ENCODE measurements around the gene PPIB.

PPIB gene

GRCh38 chr15:64157599-64158125 is 5.2 kb downstream of the PPIB start:
- DNase-seq = no peak

GRCh38 chr15:64156652-64157331 is 6.0 kb downstream of the PPIB start:
- DNase-seq = no peak

DNA sequence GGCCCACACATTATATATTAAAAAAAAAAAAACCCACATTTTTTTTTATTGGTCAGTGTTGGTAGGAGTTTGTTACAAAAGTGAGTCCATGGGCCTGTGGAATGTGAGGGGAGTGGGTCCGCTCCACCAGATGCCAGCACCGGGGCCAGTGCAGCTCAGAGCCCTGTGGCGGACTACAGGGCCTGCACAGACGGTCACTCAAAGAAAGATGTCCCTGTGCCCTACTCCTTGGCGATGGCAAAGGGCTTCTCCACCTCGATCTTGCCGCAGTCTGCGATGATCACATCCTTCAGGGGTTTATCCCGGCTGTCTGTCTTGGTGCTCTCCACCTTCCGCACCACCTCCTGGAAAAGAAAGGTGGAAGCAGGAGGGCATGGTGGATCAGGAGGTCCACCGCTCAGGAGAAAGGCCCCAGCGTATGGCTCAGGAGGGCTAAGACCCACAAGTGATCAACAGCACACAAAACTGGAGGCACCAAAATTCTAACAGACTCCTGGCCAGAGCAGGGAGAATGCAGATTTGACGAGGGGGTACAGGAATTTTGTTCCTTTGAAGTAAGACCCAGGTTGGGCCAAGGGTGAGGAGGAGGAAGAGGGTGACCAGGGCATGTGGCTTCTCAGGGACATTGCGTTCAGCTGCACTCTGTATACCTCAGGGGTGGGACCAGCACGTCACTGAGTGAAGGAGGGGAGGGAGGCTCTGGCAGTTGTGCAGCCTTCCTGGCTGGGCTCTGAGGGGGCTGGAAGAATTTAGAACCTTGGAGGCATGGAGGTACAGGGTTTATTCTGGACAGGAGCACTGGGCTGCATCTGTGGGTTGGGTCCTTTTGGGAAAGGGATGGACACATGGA is 6.8 kb downstream of the PPIB start:
- DNase-seq = no peak

DNA sequence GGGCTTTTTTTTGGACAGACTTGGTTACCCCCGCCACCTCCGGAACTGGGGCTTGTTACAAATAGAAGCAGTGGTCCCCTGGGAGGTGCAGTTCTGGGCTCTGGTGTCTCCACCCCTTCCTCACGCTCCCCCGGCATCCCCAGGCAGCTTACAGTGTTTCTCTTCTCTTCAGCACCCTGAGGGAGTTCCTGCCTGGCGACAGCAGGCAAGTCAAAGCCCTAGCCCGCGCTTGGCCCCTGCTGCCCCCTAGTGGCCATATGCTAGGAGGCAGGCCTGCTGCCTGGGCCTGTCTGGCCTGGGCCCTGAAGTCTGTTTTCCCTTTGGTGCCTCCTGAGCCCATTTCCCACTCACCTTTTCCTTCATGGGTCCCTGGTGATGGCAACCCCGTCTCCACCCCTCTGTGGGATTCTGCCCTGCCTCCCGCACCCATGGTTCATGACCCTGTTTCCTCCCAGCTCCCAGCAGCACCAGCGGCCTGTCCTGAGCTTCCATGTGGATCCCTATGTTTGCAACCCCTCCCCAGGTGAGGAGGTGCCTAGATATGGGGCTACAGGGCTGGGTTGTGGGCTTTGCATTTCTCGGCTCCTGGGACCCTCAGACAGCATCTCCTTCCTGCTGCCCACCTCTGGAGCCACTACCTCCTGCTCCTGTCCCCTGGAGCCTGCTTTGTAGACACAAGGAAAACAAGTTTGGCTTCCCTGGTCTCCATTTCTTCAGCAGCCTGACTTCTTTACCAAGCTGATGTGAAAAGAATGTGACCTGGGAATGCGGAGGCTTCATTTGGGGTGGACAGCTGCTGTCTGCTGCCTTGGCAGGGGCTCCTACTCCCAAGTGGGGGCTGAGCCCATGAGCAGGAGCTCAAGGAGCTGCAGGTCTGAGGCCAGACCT is 9.1 kb downstream of the PPIB start:
- peak; percentile 92 for DNase-seq

DNA sequence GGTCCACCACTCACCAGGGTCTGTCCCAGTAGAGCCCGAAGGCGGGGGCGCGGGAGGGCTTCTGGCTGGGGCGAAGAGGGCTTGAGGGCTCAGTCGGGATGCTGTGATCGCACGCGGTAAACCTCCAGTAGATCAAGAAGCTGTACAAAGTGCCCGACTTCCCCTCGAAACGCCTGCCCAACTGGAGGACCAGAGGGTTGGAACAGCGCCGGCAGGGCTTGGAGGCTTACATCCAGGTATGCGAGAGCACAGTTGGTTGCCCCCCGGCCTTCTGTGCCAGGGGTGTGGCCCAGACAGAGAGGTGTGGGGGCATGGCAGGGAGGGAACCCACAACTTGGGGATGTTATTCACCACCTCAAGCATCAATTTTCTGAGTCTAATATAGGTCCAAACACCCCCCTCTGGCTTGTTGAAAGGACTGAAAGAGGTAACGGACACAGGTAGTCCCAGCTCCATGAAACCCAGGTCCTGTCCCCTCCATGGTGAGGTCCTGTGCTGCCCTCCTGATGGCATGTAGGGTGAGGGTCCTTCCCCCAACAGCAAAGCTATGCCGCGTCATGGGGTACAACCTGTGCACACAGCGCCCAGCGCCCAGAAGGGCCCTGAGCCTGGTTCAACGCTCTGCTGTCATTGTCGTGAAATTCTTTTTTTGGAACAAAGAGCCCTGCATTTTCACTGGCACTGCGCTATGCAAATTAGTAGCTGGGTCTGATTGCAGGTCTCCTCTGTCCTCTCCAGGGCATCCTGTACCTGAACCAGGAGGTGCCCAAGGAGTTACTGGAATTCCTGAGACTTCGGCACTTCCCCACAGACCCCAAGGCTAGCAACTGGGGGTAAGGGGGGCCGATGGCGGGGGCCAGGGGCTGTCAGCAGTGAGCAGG is 10.1 kb downstream of the PPIB start:
- no peak for DNase-seq

- no peak for DNase-seq
These were observed 10.9 kb downstream of the PPIB start, which contains the start of gene SNX22 for GRCh38 chr15:64151727-64152506. TSS of gene SNX22 (plus strand) at chr15:64151731. CDS start at chr15:64151776, 45 bp downstream.

- no peak for DNase-seq
These were observed 12.8 kb downstream of the PPIB start for GRCh38 chr15:64149893-64150578.

DNA sequence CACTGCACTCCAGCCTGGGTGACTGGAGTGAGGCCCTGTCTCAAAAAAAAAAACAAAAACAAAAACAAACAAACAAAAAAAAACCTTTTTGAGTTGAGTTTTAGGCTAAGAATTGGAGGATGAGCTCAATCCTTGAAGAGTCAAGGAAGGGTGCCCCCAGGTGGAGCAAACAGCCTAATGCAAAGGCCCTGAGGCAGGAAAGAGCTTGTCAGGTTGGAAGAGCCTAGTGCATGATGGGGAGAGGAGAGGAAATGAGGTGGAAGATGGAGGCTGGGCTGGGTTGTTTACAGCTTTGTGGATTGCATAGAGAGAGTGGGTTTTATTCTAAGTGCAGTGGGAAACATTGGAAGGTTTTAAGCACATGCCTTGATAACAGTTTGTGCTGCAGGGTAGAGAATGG is 13.4 kb downstream of the PPIB start:
- no peak for DNase-seq

DNA sequence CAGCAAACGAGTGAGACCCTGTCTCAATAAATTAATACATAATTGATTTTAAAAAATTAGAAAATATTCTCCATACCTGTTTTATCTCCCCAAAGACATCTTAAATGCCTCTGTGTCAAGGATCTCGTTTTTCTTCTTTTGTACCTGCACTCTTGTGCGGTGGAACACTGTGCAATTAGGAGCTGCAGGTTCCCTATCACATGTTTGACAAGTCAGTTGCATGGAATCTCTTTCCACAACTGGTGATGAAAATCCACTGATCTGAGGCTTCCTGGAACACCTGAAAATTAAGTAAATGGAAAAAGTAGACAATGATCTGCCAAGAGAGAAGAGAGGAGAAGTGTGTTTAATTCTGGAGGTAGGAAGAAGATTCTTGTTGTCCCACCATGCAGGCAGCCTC is 14.2 kb downstream of the PPIB start:
- no peak for DNase-seq

DNA sequence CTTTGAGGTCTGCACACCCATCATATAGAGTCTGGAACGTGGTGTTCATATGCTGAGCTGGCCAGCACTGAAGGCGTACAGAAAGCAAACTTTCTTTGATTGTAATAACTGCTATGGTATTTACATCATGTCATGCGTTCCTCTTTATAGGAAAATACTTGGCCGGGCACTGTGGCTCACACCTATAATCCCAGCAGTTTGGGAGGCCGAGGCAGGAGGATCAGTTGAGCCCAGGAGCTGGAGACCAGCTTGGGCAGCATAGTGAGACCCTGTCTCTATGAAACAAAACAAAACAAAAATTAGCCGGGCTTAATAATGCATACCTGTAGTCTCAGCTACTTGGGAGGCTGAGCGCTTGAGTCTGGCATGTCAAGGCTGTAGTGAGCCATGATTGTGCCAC is 14.7 kb downstream of the PPIB start:
- no peak for DNase-seq

DNA sequence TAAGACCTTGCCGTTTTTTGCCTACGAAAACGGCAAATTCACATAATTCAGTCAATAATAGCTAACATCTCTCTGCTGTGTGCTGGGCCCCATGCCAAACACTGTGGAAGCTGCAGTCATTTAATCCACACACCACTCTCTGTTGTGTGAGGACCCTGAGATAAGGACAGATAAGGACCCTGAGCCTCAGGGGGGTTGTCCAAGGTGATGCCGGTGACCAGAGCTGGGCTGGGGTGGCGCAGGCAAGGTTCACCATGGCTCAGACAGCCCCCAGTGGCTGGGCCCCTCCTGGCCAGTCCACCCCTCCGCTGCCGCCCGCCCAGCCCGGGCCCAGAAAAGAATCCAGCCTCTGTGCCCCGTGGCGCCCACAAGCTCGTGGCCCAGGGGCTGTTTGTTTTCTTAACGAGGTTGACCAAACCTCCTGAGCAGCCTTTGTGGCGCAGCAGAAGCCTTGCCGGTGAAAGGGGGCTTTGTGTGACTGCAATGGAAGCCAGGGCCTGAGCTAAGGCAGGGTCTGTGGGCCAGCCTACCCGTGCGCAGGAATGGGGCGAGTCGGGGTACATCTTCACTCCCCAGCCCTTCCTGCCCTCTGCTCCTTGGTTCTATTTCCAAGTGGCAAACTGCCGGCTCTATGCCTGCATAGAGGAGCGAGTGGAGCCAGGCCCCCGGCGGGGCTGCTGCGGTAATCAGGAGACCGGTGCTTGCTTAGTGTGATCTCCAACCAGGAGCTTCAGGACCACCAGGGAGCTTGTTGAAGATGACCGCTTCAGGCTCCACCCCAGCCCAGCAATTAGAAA is 15.7 kb downstream of the PPIB start:
- DNase-seq = no peak

DNA sequence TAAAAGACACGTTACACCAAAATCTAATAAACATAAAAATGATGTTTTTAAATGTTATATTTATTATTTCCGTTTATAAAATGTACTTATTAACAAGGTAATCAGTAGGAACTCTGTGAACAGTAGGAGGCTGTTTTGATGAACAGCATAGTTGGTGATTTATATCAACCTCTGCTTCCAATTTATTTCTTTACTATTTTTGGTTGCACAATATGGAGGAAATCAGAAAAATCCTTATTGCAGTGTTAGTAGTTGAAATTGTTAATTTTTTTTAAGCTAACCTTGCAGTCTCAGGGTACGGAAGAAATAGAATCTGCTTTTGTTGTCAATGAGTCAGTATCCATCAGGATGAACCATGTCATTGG is 16.3 kb downstream of the PPIB start:
- no peak for DNase-seq

- DNase-seq = no peak
These were observed 16.8 kb downstream of the PPIB start for GRCh38 chr15:64146041-64146440.

DNA sequence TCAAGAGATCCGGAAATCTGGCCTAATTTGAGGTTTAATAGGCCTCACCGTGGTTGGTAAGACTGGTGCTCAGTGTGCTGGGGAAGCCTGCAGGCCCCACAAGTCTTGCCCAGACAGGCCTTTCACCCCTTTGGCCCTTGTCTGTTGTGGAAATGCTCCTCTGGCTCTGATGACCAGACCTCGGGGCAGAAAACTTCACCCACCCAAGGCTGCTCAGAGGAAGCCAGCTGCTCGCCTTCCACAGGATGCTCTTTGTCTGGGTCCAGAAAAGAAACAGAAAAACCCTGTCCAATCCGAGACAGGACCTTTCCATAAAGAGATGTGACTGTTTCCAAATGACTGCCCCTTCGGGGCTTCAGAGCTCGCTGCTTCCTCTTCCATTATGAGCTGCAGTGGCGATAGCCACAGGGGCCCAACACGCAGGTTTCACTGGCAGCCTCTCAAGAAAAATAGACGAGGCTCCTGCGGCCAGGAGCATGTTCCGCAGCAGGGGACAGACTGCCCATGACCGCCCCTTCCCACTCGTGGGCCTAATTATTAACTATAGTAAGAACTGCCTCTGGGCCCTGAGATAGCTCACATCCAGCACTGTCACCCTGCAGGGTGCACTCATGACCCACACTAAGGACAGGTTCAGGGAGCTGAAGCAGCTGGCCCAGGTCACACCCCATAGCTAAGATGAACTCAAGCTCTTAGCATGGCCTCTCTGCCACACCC is 18.1 kb downstream of the PPIB start:
- DNase-seq = no peak

DNA sequence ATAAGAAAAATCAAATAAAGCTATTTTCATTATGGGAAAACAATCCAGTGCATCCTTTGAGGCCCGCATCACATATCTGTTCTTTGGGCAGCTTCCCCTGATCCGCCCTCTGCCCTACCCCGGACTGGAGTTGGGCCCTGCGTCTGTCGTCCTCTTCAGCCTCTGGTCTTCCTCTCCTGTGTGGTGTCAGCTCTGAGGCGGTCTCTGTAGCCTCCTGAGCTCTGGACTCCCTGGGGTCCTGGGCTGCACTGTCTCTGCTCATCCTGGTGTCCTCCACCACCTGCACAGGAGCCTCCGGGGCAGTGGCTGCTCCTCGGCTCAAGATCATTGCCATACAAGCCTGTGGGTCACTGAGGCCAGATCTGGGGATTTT is 18.6 kb downstream of the PPIB start:
- DNase-seq = no peak

GRCh38 chr15:64143276-64143675 is 19.5 kb downstream of the PPIB start:
- DNase-seq = no peak

GRCh38 chr15:64141798-64142512 is 20.9 kb downstream of the PPIB start:
- no peak for DNase-seq

- no peak for DNase-seq
These were observed 24.4 kb downstream of the PPIB start for GRCh38 chr15:64138331-64138941.

Measured in stimulated activated CD4-positive, alpha-beta T cell treated with anti-CD3 and anti-CD28 coated beads, Interleukin-4, amount 100 ng/mL, for 1 hour (primary cell).